DMS53 treated with DMSO at 0.1 percent for 48 hours (cell line): ENCODE data around the gene BAAT.
"Not testable (repeated sequence)": the region's sequence is repeated elsewhere in the genome, so short reads cannot be mapped to it uniquely, and the experiment has no call there.

ENCODE experiments used
- DNase-seq: peaks from one replicate; lab custom pipeline; 2025; ENCODE audit not compliant: unreplicated experiment; lab: John Stamatoyannopoulos, UW

Gene BAAT

GRCh38 chr9:101384873-101385536 is at the start of gene BAAT:
Gene BAAT, minus strand, starts transcription at chr9:101385006. Its CDS starts 13,602 bp downstream, at chr9:101371404.
- not testable (repeated sequence) for DNase-seq

GRCh38 chr9:101433229-101433628 is 48.4 kb upstream of the BAAT start:
- no peak for DNase-seq

- no peak for DNase-seq
Measured at GRCh38 chr9:101432740-101433139, 47.9 kb upstream of the BAAT start.

- no peak for DNase-seq
Measured at GRCh38 chr9:101432171-101432570, 47.4 kb upstream of the BAAT start.

- no peak for DNase-seq
Measured at GRCh38 chr9:101429736-101430135, 44.9 kb upstream of the BAAT start.

GRCh38 chr9:101428909-101429308 is 44.1 kb upstream of the BAAT start:
- no peak for DNase-seq

- DNase-seq: no peak
Measured at GRCh38 chr9:101427957-101428655, 43.3 kb upstream of the BAAT start.

GRCh38 chr9:101427358-101427757 is 42.6 kb upstream of the BAAT start:
- no peak for DNase-seq

- no peak for DNase-seq
Measured at GRCh38 chr9:101421653-101422065, 36.9 kb upstream of the BAAT start.

- no peak for DNase-seq
Measured at GRCh38 chr9:101419863-101420262, 35.1 kb upstream of the BAAT start.

GRCh38 chr9:101418518-101419430 is 34.0 kb upstream of the BAAT start:
- no peak for DNase-seq

GRCh38 chr9:101417977-101418376 is 33.2 kb upstream of the BAAT start:
- no peak for DNase-seq

GRCh38 chr9:101417389-101417788 is 32.6 kb upstream of the BAAT start:
- no peak for DNase-seq

GRCh38 chr9:101415578-101415977 is 30.8 kb upstream of the BAAT start:
- DNase-seq: no peak

- no peak for DNase-seq
Measured at GRCh38 chr9:101414839-101415238, 30.0 kb upstream of the BAAT start.

GRCh38 chr9:101409079-101409477 is 24.3 kb upstream of the BAAT start:
- DNase-seq: no peak

- no peak for DNase-seq
Measured at GRCh38 chr9:101408374-101409078, 23.7 kb upstream of the BAAT start.

- DNase-seq: no peak
Measured at GRCh38 chr9:101403516-101404285, 18.9 kb upstream of the BAAT start.

- DNase-seq: no peak
Measured at GRCh38 chr9:101400120-101400519, 15.3 kb upstream of the BAAT start.

GRCh38 chr9:101399643-101399970 is 14.8 kb upstream of the BAAT start:
- no peak for DNase-seq
